Upper lobe of right lung (tissue), 1 donor: ENCODE results near the gene DEFB132. TPM values are rescaled to one million over a fixed set of nuclear protein-coding genes. Genes with fewer than 3 reads are reported as not detected.

Experiments used
- ATAC-seq: fragments of 200-7000 bp; cut with Tn5 transposase; one replicate; pipeline ENCODE4 v1.9.1; 2020; ENCODE audit warnings: mild to moderate bottlenecking, moderate library complexity
- DNase-seq: peaks from one replicate; pipeline ENCODE4 v3.0.0-alpha.2; 2020
- H3K27ac ChIP-seq: fragments of 200-600 bp; one replicate; pipeline ENCODE4 v1.8.0; 2022
- H3K27me3 ChIP-seq: fragments of 200-600 bp; one replicate; pipeline ENCODE4 v1.8.0; 2022; ENCODE audit warnings: mild to moderate bottlenecking
- H3K36me3 ChIP-seq: fragments of 200-600 bp; one replicate; pipeline ENCODE4 v1.8.0; 2022
- H3K4me1 ChIP-seq: fragments of 200-600 bp; one replicate; pipeline ENCODE4 v1.8.0; 2022
- H3K4me3 ChIP-seq: fragments of 200-600 bp; one replicate; pipeline ENCODE4 v1.8.0; 2022; ENCODE audit warnings: mild to moderate bottlenecking
- H3K9me3 ChIP-seq: fragments of 200-600 bp; one replicate; pipeline ENCODE4 v1.8.0; 2022
- intact Hi-C: fragments of 100-400 bp; cut with DNase I; formaldehyde crosslinking; loops from one replicate; pipeline ENCODE4 v1.11.0; 2022
- total RNA-seq: library from RNA; stranded (reverse); fragmentation: NEBNext Ultra II Directional; extraction: Animal tissue kit (Norgen Biotek cat#: 25700); gene quantifications from one replicate; pipeline ENCODE4 v1.2.1, GENCODE V29; 2021
- TF ChIP-seq, protein P1 (sequence below): fragments of 200-600 bp; IDR thresholded peaks from one replicate; pipeline ENCODE4 v1.8.0; 2022; ENCODE audit warnings: antibody characterized with exemption
- donor health status: DM: no; HTN: yes; CAD: no; lungs with severe emphysema.

The DEFB132 gene
- total RNA-seq, 1 donor from 2014 or later: not detected

DNA sequence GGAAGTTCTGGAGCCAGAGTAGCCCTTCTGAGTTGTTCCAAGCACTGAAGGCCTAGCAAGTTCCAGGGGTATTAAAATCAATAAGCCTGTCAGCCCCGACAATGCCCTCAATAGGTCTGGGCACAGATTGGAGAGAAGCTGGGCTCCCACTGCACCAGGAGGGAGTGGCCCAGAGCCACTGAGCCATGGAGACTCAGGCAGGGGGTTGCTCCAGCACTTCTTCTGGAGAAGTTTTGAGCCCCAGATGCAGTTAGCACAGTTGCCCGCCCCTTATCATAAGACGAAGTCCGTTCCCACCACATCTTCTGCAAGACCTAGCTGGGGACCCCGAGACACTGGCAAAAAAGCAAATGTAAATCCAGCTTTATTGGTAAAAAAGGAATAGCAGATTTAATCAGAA is 13.0 kb downstream of the DEFB132 start:
- intact Hi-C loops: no loop called here
- no peaks in the 10 kb centered on the region for H3K9me3 ChIP-seq
- peaks cover 4% of the 10 kb centered on the region for H3K4me1 ChIP-seq

DNA sequence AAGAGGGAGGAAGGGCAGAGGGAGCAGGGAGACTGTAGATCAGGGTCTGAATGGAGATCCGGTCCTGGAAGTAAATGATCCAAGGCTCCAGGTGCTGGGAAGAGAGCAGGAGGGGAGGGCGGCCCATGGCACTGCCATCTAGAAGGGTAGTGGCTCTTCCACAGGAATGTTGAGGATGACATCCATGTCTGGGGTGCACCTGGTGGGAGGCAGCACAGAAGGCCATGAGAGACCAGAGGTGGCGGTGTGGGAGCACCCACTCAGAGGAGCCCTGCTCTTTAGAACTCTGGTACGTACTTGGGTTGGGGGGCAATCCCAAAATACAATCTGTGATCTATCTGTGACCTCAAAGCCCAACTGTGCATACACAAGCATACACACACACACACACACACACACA is 13.5 kb downstream of the DEFB132 start:
- no peak for ATAC-seq
- intact Hi-C loops: no loop called here

More for the DNA sequence above, 13.0 kb downstream of the DEFB132 start:
- Histone ChIP-seq H3K27me3 (no peaks in the 10 kb centered on the region), H3K4me3 (no peak overlapping the region), H3K36me3 (no peaks in the 10 kb centered on the region), H3K27ac (no peak overlapping the region)
- ATAC-seq: no peak
- TF ChIP-seq, protein P1, sequence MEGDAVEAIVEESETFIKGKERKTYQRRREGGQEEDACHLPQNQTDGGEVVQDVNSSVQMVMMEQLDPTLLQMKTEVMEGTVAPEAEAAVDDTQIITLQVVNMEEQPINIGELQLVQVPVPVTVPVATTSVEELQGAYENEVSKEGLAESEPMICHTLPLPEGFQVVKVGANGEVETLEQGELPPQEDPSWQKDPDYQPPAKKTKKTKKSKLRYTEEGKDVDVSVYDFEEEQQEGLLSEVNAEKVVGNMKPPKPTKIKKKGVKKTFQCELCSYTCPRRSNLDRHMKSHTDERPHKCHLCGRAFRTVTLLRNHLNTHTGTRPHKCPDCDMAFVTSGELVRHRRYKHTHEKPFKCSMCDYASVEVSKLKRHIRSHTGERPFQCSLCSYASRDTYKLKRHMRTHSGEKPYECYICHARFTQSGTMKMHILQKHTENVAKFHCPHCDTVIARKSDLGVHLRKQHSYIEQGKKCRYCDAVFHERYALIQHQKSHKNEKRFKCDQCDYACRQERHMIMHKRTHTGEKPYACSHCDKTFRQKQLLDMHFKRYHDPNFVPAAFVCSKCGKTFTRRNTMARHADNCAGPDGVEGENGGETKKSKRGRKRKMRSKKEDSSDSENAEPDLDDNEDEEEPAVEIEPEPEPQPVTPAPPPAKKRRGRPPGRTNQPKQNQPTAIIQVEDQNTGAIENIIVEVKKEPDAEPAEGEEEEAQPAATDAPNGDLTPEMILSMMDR: no peak
- DNase-seq: no peak

DNA sequence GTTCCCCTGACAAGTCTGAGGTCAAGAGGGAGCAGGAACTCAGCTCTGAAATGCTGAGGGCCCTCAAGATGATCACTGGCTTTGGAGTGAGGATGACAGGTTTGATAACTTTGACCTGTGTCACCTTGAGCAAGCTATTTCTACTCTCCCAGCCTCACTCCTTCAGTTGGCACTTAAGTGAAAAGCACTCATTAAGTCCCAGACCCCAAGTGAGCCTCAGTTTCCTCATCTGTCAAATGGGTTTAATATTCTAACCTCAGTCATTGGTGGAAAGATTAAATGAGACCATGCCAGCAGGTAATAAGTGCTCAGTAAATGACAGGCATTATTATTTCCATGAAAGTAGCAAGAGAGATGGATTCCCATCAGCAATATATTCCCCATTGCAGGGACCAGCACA is 14.0 kb downstream of the DEFB132 start:
- DNase-seq (no peak), ATAC-seq (no peak)
- no peaks in the 10 kb centered on the region for H3K27me3 ChIP-seq
- TF ChIP-seq, protein P1: no peak
- H3K4me3 ChIP-seq: no peak overlapping the region
- H3K4me1 ChIP-seq: peaks cover 4% of the 10 kb centered on the region
- no peak overlapping the region for H3K27ac ChIP-seq
- intact Hi-C loops: no loop called here
- no peaks in the 10 kb centered on the region for H3K9me3 ChIP-seq
- H3K36me3 ChIP-seq: peaks cover 3% of the 10 kb centered on the region

More for the DNA sequence above, 13.5 kb downstream of the DEFB132 start:
- DNase-seq: no peak
- no peaks in the 10 kb centered on the region for H3K9me3 ChIP-seq
- no peak overlapping the region for H3K27ac ChIP-seq
- H3K4me3 ChIP-seq: no peak overlapping the region
- peaks cover 4% of the 10 kb centered on the region for H3K4me1 ChIP-seq
- no peaks in the 10 kb centered on the region for H3K36me3 ChIP-seq
- TF ChIP-seq, protein P1: no peak
- no peaks in the 10 kb centered on the region for H3K27me3 ChIP-seq

DNA sequence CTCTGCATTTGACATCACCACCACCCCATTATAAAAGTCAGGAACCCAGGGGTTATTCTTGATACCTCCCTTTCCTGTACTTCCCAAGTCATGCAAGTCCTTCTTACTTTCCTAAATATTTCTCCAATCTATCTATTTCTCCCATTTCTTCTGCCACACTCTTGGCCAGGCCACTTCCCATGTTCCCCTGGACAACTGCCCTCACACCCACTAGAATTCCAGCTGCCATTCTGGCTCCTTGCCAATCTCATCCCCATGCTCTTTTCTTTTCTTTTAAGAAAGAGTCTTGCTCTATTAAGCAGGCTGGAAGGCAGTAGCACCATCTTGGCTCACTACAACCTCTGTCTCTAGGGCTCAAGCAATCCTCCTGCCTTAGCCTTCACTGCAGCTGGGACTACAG is 15.2 kb downstream of the DEFB132 start:
- TF ChIP-seq, protein P1: no peak
- no peak for DNase-seq
- no peak overlapping the region for H3K4me3 ChIP-seq
- H3K9me3 ChIP-seq: no peaks in the 10 kb centered on the region
- no peak for ATAC-seq
- peaks cover 9% of the 10 kb centered on the region for H3K36me3 ChIP-seq
- no peak overlapping the region for H3K27ac ChIP-seq
- intact Hi-C loops: no loop called here
- no peaks in the 10 kb centered on the region for H3K27me3 ChIP-seq
- H3K4me1 ChIP-seq: no peaks in the 10 kb centered on the region

DNA sequence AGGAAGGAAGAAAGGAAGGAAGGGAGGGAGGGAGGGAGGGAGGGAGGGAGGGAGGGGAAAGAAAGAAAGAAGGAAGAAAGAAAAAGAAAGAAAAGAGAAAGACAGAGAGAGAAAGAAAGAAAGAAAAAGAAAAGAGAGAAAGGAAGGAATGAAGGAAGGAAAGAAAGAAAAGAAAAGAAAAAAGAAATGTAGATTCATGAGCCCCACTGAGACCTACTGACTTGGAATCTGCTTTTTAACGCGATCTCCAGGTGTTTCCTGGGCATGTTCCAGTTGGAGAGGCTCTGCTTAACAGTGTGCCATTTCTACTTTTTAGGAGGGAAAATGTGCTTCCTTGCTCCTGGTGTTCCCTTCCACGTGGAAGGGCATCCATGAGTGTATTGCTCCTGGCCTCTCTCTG is 16.4 kb downstream of the DEFB132 start:
- H3K27ac ChIP-seq: no peak overlapping the region
- H3K4me3 ChIP-seq: no peak overlapping the region
- no peak for DNase-seq
- no peaks in the 10 kb centered on the region for H3K27me3 ChIP-seq
- TF ChIP-seq, protein P1: no peak
- no peak for ATAC-seq
- peaks cover 15% of the 10 kb centered on the region for H3K36me3 ChIP-seq
- intact Hi-C loops: no loop called here
- H3K9me3 ChIP-seq: no peaks in the 10 kb centered on the region
- no peaks in the 10 kb centered on the region for H3K4me1 ChIP-seq

DNA sequence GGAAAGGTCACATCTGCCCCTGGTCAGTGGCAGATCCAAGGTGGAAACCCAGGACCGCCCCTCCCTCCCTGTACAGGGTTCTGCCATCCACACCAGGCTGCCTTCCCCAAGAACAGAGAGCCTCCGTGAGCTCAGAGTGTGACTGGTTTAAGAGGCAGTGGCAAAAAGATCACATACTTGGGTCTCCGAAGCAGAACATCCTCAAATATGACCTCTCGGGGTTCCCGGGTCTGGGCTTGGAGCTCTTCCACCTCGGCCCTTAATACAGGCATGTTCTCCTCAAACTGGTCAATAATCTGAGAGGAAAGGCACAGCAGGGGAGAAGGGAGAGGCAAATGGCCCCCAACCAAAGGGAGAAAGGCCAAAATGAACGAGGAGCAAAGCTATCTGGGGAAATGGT is 18.3 kb downstream of the DEFB132 start:
- no peak for DNase-seq
- intact Hi-C loops: no loop called here
- ATAC-seq: no peak

More for the DNA sequence above, 18.3 kb downstream of the DEFB132 start:
- H3K4me1 ChIP-seq: no peaks in the 10 kb centered on the region
- no peak overlapping the region for H3K4me3 ChIP-seq
- TF ChIP-seq, protein P1: no peak
- peaks cover 16% of the 10 kb centered on the region for H3K36me3 ChIP-seq
- H3K27me3 ChIP-seq: no peaks in the 10 kb centered on the region
- no peak overlapping the region for H3K27ac ChIP-seq
- H3K9me3 ChIP-seq: no peaks in the 10 kb centered on the region
